Neural progenitor cell (in vitro differentiated cells): ENCODE data around the gene SMC3. TPM values are rescaled to one million over a fixed set of nuclear protein-coding genes. Genes with fewer than 3 reads are reported as not detected.
"Not testable (repeated sequence)": the region's sequence is repeated elsewhere in the genome, so short reads cannot be mapped to it uniquely, and the experiment has no call there.

Experiments
- DNase-seq: peaks from one replicate; pipeline ENCODE4 v3.0.0-alpha.2; 2016; ENCODE audit warnings: low spot score
- H2AFZ ChIP-seq: fragments of 200-600 bp; sonication (generic); replicated peaks from 2 replicates; pipeline ENCODE4 v1.6.1; 2016; ENCODE audit warnings: antibody characterized with exemption
- H3F3A ChIP-seq: fragments of 200-600 bp; sonication (generic); 2 replicates; pipeline ENCODE4 v1.6.1; 2016; ENCODE audit warnings: antibody characterized with exemption, low read depth
- H3K27ac ChIP-seq: fragments of 200-600 bp; sonication (generic); 2 replicates; pipeline ENCODE4 v1.5.1; 2016; ENCODE audit warnings: mild to moderate bottlenecking
- H3K27me3 ChIP-seq: fragments of 200-600 bp; sonication (generic); 2 replicates; pipeline ENCODE4 v1.6.1; 2016; ENCODE audit warnings: mild to moderate bottlenecking, moderate library complexity
- H3K36me3 ChIP-seq: fragments of 200-600 bp; sonication (generic); 2 replicates; pipeline ENCODE4 v1.5.1; 2016
- H3K4me1 ChIP-seq: fragments of 200-600 bp; sonication (generic); 2 replicates; pipeline ENCODE4 v1.6.1; 2016; ENCODE audit warnings: mixed run types
- H3K4me2 ChIP-seq: fragments of 200-600 bp; sonication (generic); 2 replicates; pipeline ENCODE4 v1.6.1; 2016
- H3K4me3 ChIP-seq: fragments of 200-600 bp; sonication (generic); 2 replicates; pipeline ENCODE4 v1.5.1; 2016
- H3K79me2 ChIP-seq: fragments of 200-600 bp; sonication (generic); 2 replicates; pipeline ENCODE4 v1.6.1; 2016; ENCODE audit warnings: low read depth
- H3K9ac ChIP-seq: fragments of 200-600 bp; sonication (generic); 2 replicates; pipeline ENCODE4 v1.6.1; 2016
- H3K9me3 ChIP-seq: fragments of 200-600 bp; sonication (generic); 2 replicates; pipeline ENCODE4 v1.5.1; 2016; ENCODE audit warnings: low read depth
- H4K20me1 ChIP-seq: fragments of 200-600 bp; sonication (generic); 2 replicates; pipeline ENCODE4 v1.6.1; 2016; ENCODE audit warnings: low read depth
- H3K27ac Mint-ChIP-seq: 3 replicates; pipeline ENCODE4 v1.8.0; 2021; ENCODE audit warnings: mixed read lengths
- H3K27me3 Mint-ChIP-seq: 2 replicates; pipeline ENCODE4 v1.8.0; 2022; ENCODE audit warnings: low read depth, mild to moderate bottlenecking, inconsistent platforms, moderate library complexity, mixed read lengths; ENCODE audit not compliant: insufficient read depth
- H3K36me3 Mint-ChIP-seq: 3 replicates; pipeline ENCODE4 v1.8.0; 2021; ENCODE audit warnings: mixed read lengths
- H3K4me1 Mint-ChIP-seq: 3 replicates; pipeline ENCODE4 v1.8.0; 2021; ENCODE audit warnings: mixed read lengths
- H3K4me3 Mint-ChIP-seq: 3 replicates; pipeline ENCODE4 v1.8.0; 2021; ENCODE audit warnings: mild to moderate bottlenecking, moderate library complexity, mixed read lengths
- H3K9me3 Mint-ChIP-seq: 3 replicates; pipeline ENCODE4 v1.8.0; 2020; ENCODE audit warnings: mixed read lengths
- EZH2 ChIP-seq: fragments of 200-600 bp; sonication (generic); IDR thresholded peaks from 2 replicates; pipeline ENCODE4 v1.6.1; 2017; ENCODE audit warnings: antibody characterized with exemption, mild to moderate bottlenecking, moderate library complexity
- EZH2phosphoT487 ChIP-seq: fragments of 200-600 bp; sonication (generic); IDR thresholded peaks from 2 replicates; pipeline ENCODE4 v1.6.1; 2017; ENCODE audit warnings: antibody characterized with exemption
- total RNA-seq: library from RNA; depleted of rRNA; stranded (reverse); fragments of >200 nt; gene quantifications from 2 replicates; pipeline ENCODE4 v1.2.3, GENCODE V29; 2015; ENCODE audit warnings: low replicate concordance
- TF ChIP-seq, protein P1 (sequence below): fragments of 200-600 bp; sonication (generic); IDR thresholded peaks from 2 replicates; pipeline ENCODE4 v1.5.1; 2017; ENCODE audit warnings: antibody characterized with exemption, mild to moderate bottlenecking

Gene SMC3
- total RNA-seq, 1 donor from 2014 or later = 109 TPM

- H2AFZ ChIP-seq = peak overlapping the region; percentile 86
- H3K4me2 ChIP-seq = peak overlapping the region; percentile 81
- Mint-ChIP-seq H3K4me1 (peaks cover 24% of the 10 kb centered on the region), H3K4me3 (no peak overlapping the region), H3K36me3 (no peaks in the 10 kb centered on the region), H3K27me3 (peaks cover 4% of the 10 kb centered on the region), H3K9me3 (no peaks in the 10 kb centered on the region), H3K27ac (no peak overlapping the region)
- DNase-seq = peak; percentile 73
- no peak overlapping the region for H3K9ac ChIP-seq
- no peak overlapping the region for H3K27ac ChIP-seq
- no peaks in the 10 kb centered on the region for H3K9me3 ChIP-seq
- H3F3A ChIP-seq = peaks cover 10% of the 10 kb centered on the region
- peak overlapping the region; percentile 47 for H3K4me3 ChIP-seq
- H3K79me2 ChIP-seq = no peaks in the 10 kb centered on the region
- no peak for TF ChIP-seq EZH2phosphoT487
- TF ChIP-seq, protein P1, sequence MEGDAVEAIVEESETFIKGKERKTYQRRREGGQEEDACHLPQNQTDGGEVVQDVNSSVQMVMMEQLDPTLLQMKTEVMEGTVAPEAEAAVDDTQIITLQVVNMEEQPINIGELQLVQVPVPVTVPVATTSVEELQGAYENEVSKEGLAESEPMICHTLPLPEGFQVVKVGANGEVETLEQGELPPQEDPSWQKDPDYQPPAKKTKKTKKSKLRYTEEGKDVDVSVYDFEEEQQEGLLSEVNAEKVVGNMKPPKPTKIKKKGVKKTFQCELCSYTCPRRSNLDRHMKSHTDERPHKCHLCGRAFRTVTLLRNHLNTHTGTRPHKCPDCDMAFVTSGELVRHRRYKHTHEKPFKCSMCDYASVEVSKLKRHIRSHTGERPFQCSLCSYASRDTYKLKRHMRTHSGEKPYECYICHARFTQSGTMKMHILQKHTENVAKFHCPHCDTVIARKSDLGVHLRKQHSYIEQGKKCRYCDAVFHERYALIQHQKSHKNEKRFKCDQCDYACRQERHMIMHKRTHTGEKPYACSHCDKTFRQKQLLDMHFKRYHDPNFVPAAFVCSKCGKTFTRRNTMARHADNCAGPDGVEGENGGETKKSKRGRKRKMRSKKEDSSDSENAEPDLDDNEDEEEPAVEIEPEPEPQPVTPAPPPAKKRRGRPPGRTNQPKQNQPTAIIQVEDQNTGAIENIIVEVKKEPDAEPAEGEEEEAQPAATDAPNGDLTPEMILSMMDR = no peak
- H3K27me3 ChIP-seq = no peaks in the 10 kb centered on the region
- H3K4me1 ChIP-seq = peaks cover 19% of the 10 kb centered on the region
- H3K36me3 ChIP-seq = no peaks in the 10 kb centered on the region
- no peaks in the 10 kb centered on the region for H4K20me1 ChIP-seq
These were observed 37.2 kb upstream of the SMC3 start for GRCh38 chr10:110530131-110530831.

GRCh38 chr10:110531687-110532086 is 35.8 kb upstream of the SMC3 start:
- H3K4me1 Mint-ChIP-seq = peaks cover 27% of the 10 kb centered on the region
- no peak overlapping the region for H3K9ac ChIP-seq
- H3K27me3 ChIP-seq = no peaks in the 10 kb centered on the region
- no peak overlapping the region for H3K27ac ChIP-seq
- peaks cover 10% of the 10 kb centered on the region for H3F3A ChIP-seq
- no peaks in the 10 kb centered on the region for H3K79me2 ChIP-seq
- no peak for DNase-seq
- peaks cover 4% of the 10 kb centered on the region for H3K27me3 Mint-ChIP-seq
- no peaks in the 10 kb centered on the region for H3K36me3 ChIP-seq
- no peaks in the 10 kb centered on the region for H3K9me3 Mint-ChIP-seq
- no peaks in the 10 kb centered on the region for H4K20me1 ChIP-seq
- no peak overlapping the region for H2AFZ ChIP-seq
- no peak overlapping the region for H3K4me2 ChIP-seq
- no peaks in the 10 kb centered on the region for H3K36me3 Mint-ChIP-seq
- H3K27ac Mint-ChIP-seq = no peak overlapping the region
- H3K4me3 Mint-ChIP-seq = no peak overlapping the region
- no peaks in the 10 kb centered on the region for H3K9me3 ChIP-seq
- TF ChIP-seq EZH2phosphoT487 (no peak), EZH2 (no peak)
- TF ChIP-seq, protein P1 = no peak
- no peak overlapping the region for H3K4me3 ChIP-seq
- peaks cover 19% of the 10 kb centered on the region for H3K4me1 ChIP-seq

- H3K4me2 ChIP-seq, H3K27ac ChIP-seq, H3K4me3 ChIP-seq, H3K79me2 ChIP-seq, H3K27me3 Mint-ChIP-seq, H3K4me3 Mint-ChIP-seq, H3K36me3 Mint-ChIP-seq, H3K9me3 Mint-ChIP-seq, H3K9me3 ChIP-seq, H4K20me1 ChIP-seq, H3K27ac Mint-ChIP-seq, H3K9ac ChIP-seq, H3K27me3 ChIP-seq, H2AFZ ChIP-seq, DNase-seq, H3K36me3 ChIP-seq: not testable (repeated sequence)
- peaks cover 27% of the 10 kb centered on the region for H3K4me1 Mint-ChIP-seq
- peaks cover 19% of the 10 kb centered on the region for H3K4me1 ChIP-seq
- H3F3A ChIP-seq = peaks cover 10% of the 10 kb centered on the region
These were observed 34.9 kb upstream of the SMC3 start for GRCh38 chr10:110532628-110533027.

DNA sequence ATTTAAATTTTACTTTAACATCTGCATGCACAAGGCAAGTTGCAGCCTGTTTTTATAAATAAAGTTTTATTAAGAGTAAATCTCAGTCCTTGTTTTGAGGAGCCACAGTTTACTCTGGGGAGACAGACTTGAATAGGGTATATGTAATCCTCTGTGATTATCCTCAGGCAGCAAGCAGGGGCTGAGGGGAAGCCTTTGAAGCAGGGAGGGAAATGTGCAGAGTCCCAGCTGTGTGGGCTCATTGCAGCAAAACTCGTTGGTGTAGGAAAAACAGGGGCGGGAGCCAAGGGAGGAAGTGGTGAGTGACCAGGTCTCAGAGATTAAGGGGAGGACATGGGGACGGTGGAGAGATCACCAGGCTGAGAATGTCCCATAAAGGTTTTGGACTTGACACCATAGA is 34.3 kb upstream of the SMC3 start:
- H3K9me3 Mint-ChIP-seq = no peaks in the 10 kb centered on the region

More for the DNA sequence above, 34.3 kb upstream of the SMC3 start:
- peak; percentile 62 for DNase-seq
- TF ChIP-seq EZH2phosphoT487 = no peak
- TF ChIP-seq, protein P1 = no peak
- TF ChIP-seq EZH2 = no peak
- no peak overlapping the region for H3K4me3 Mint-ChIP-seq
- Histone ChIP-seq H3K4me1 (peaks cover 19% of the 10 kb centered on the region), H3K4me2 (no peak overlapping the region), H3K27ac (no peak overlapping the region), H3K9me3 (no peaks in the 10 kb centered on the region), H4K20me1 (no peaks in the 10 kb centered on the region), H3K9ac (no peak overlapping the region), H3K36me3 (no peaks in the 10 kb centered on the region), H3K79me2 (no peaks in the 10 kb centered on the region), H3K27me3 (no peaks in the 10 kb centered on the region), H3K4me3 (no peak overlapping the region), H3F3A (peaks cover 10% of the 10 kb centered on the region), H2AFZ (no peak overlapping the region)
- no peaks in the 10 kb centered on the region for H3K36me3 Mint-ChIP-seq
- H3K27ac Mint-ChIP-seq = no peak overlapping the region
- peaks cover 4% of the 10 kb centered on the region for H3K27me3 Mint-ChIP-seq
- H3K4me1 Mint-ChIP-seq = peaks cover 27% of the 10 kb centered on the region
